ENCODE data around the gene G0S2. TPM values are rescaled to one million over a fixed set of nuclear protein-coding genes. Genes with fewer than 3 reads are reported as not detected.

The G0S2 gene
- polyA plus RNA-seq, 1 donor from 2014 or later = 0.33 TPM

DNA sequence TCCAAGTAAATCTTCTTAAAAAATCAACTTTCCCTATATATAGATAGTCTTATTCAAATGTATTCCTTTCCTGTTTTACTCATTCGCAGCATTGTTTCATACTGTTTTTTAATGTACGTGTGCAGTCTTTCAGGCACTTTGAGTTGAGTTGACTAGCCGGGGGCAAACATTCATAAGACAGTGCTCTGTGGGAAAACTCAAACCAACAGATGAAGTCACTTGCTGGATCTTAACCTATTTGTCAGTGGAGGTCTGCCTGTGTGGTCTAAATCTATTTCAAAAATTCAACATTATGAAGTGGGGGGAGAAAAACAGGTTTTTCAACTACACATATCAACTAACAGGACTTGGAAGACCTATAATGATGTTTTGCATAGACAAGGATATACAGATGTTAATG, 35.6 kb downstream of the G0S2 start:
- no peaks in the 10 kb centered on the region for H3K36me3 ChIP-seq (ENCODE audit: insufficient read depth, low read length)
- H3K9ac ChIP-seq (ENCODE audit: low read length) = no peak overlapping the region
- TF ChIP-seq, protein P1, sequence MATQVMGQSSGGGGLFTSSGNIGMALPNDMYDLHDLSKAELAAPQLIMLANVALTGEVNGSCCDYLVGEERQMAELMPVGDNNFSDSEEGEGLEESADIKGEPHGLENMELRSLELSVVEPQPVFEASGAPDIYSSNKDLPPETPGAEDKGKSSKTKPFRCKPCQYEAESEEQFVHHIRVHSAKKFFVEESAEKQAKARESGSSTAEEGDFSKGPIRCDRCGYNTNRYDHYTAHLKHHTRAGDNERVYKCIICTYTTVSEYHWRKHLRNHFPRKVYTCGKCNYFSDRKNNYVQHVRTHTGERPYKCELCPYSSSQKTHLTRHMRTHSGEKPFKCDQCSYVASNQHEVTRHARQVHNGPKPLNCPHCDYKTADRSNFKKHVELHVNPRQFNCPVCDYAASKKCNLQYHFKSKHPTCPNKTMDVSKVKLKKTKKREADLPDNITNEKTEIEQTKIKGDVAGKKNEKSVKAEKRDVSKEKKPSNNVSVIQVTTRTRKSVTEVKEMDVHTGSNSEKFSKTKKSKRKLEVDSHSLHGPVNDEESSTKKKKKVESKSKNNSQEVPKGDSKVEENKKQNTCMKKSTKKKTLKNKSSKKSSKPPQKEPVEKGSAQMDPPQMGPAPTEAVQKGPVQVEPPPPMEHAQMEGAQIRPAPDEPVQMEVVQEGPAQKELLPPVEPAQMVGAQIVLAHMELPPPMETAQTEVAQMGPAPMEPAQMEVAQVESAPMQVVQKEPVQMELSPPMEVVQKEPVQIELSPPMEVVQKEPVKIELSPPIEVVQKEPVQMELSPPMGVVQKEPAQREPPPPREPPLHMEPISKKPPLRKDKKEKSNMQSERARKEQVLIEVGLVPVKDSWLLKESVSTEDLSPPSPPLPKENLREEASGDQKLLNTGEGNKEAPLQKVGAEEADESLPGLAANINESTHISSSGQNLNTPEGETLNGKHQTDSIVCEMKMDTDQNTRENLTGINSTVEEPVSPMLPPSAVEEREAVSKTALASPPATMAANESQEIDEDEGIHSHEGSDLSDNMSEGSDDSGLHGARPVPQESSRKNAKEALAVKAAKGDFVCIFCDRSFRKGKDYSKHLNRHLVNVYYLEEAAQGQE (IDR thresholded peaks at IDR 0.05; ENCODE audit: borderline replicate concordance) = no peak
- TF ChIP-seq MXI1 (conservative IDR thresholded peaks at IDR 0.05; ENCODE audit: poor library complexity, severe bottlenecking) (no peak), TAF1 (IDR thresholded peaks at IDR 0.05; ENCODE audit: low read depth) (no peak), EP300 (conservative IDR thresholded peaks at IDR 0.05; ENCODE audit: poor library complexity, severe bottlenecking) (no peak), EZH2 (IDR thresholded peaks at IDR 0.05; ENCODE audit: borderline replicate concordance, insufficient read depth, low read length, poor library complexity, severe bottlenecking) (no peak), POLR2AphosphoS5 (IDR thresholded peaks at IDR 0.05) (no peak), SMC3 (conservative IDR thresholded peaks at IDR 0.05; ENCODE audit: poor library complexity) (no peak), RAD21 (conservative IDR thresholded peaks at IDR 0.05) (no peak)
- TF ChIP-seq, protein P2, sequence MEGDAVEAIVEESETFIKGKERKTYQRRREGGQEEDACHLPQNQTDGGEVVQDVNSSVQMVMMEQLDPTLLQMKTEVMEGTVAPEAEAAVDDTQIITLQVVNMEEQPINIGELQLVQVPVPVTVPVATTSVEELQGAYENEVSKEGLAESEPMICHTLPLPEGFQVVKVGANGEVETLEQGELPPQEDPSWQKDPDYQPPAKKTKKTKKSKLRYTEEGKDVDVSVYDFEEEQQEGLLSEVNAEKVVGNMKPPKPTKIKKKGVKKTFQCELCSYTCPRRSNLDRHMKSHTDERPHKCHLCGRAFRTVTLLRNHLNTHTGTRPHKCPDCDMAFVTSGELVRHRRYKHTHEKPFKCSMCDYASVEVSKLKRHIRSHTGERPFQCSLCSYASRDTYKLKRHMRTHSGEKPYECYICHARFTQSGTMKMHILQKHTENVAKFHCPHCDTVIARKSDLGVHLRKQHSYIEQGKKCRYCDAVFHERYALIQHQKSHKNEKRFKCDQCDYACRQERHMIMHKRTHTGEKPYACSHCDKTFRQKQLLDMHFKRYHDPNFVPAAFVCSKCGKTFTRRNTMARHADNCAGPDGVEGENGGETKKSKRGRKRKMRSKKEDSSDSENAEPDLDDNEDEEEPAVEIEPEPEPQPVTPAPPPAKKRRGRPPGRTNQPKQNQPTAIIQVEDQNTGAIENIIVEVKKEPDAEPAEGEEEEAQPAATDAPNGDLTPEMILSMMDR (IDR thresholded peaks at IDR 0.05; ENCODE audit: poor library complexity, severe bottlenecking) = no peak
- no peaks in the 10 kb centered on the region for H3K79me2 ChIP-seq (replicated peaks; ENCODE audit: insufficient read depth, low read length)
- H3K4me3 ChIP-seq (ENCODE audit: low read length) = no peak overlapping the region
- no peaks in the 10 kb centered on the region for H3K9me2 ChIP-seq (ENCODE audit: insufficient read depth, low read length)
- no peaks in the 10 kb centered on the region for H3K27me3 ChIP-seq (ENCODE audit: insufficient read depth, low read depth, low read length)
- H3F3A ChIP-seq (ENCODE audit: insufficient read depth, low read length, poor library complexity, severe bottlenecking) = no peaks in the 10 kb centered on the region
- H2AFZ ChIP-seq (ENCODE audit: low read depth, low read length) = no peak overlapping the region
- no peak overlapping the region for H3K27ac ChIP-seq (ENCODE audit: low read length)
- no peaks in the 10 kb centered on the region for H3K9me3 ChIP-seq (ENCODE audit: low read length)
- no peak overlapping the region for H3K4me2 ChIP-seq (ENCODE audit: low read length)
- no peaks in the 10 kb centered on the region for H4K20me1 ChIP-seq (ENCODE audit: insufficient read depth)

DNA sequence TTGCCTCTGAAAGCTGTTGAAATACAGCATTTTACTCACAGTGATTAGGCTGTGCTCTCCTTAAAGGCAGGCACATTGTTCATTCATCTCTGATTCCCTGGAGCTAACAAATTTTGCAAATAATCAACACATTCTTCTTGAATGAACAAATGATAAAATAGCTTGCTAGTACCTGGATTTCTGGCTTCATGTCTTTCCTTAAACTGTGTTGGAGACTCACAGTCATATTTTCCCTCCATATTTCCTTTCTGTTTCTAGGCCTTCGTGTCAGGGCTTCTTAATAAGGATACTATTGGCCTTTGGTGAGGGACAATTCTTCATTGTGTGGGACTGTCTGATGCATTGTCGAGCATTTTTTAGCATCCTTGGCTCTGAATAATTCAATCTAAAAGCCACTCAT, 39.1 kb downstream of the G0S2 start:
- Histone ChIP-seq H4K20me1 (ENCODE audit: insufficient read depth) (no peaks in the 10 kb centered on the region), H3K36me3 (ENCODE audit: insufficient read depth, low read length) (no peaks in the 10 kb centered on the region), H3K9me3 (ENCODE audit: low read length) (no peaks in the 10 kb centered on the region), H3K4me3 (ENCODE audit: low read length) (no peak overlapping the region), H3K79me2 (replicated peaks; ENCODE audit: insufficient read depth, low read length) (no peaks in the 10 kb centered on the region), H3K27me3 (ENCODE audit: insufficient read depth, low read depth, low read length) (no peaks in the 10 kb centered on the region), H2AFZ (ENCODE audit: low read depth, low read length) (no peak overlapping the region), H3F3A (ENCODE audit: insufficient read depth, low read length, poor library complexity, severe bottlenecking) (no peaks in the 10 kb centered on the region), H3K4me2 (ENCODE audit: low read length) (no peak overlapping the region), H3K27ac (ENCODE audit: low read length) (no peak overlapping the region), H3K9ac (ENCODE audit: low read length) (no peak overlapping the region), H3K9me2 (ENCODE audit: insufficient read depth, low read length) (no peaks in the 10 kb centered on the region)
- TF ChIP-seq TAF1 (IDR thresholded peaks at IDR 0.05; ENCODE audit: low read depth) (no peak), EZH2 (IDR thresholded peaks at IDR 0.05; ENCODE audit: borderline replicate concordance, insufficient read depth, low read length, poor library complexity, severe bottlenecking) (no peak), SMC3 (conservative IDR thresholded peaks at IDR 0.05; ENCODE audit: poor library complexity) (no peak), EP300 (conservative IDR thresholded peaks at IDR 0.05; ENCODE audit: poor library complexity, severe bottlenecking) (no peak), POLR2AphosphoS5 (IDR thresholded peaks at IDR 0.05) (no peak)

Measured in neural cell (in vitro differentiated cells).